ENCODE measurements around the gene HSD17B2.
A peak's percentile ranks its signal among the peaks of the same experiment; 100 is the strongest.

Gene HSD17B2

DNA sequence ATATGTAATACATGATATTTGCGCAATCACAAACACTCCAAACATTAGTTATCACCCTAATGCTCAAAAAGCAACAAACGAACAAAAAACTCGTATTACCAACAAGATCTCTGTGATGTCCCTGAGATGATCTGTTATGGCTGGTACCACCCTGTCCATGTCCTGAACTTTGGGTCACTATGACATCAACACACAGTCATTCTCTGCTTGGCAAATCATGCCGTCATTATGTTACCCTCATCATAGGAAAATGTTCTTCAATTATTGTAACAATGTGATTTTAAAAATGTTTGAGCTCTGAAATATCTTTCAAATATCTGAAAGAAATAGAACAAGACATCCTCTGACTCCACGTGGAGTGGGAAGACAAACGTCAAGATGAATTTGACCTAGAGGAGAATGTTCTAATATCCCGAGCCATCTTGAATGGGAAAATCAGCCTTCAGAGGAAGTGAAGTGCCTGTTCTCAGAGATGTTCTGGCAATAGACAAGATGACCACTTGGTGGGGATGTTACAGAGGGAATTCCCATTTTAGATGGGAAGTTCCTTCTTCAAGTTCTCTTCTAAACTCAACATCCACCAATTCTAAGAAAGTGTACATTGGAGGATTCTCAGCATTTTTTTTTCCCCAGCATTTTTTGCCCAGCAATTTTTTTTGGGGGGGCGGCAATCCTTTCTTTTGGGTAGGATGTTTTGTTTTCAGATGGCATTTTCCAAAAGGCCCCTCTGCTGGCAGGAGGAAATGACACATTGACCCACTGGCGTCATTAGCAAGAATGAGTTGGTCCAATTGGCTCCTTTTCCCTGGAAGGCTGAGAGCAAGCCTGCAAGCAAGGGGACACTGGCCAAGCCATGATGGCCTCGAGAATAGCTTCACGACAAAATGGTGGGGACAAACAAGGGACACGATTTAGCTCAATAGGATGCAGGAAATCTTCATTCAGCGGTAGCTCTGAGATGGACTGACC is 3.7 kb upstream of the HSD17B2 start:
- no peak overlapping the region for H3K4me3 ChIP-seq (ENCODE audit: low read depth, low read length)
- TF ChIP-seq, protein P1, sequence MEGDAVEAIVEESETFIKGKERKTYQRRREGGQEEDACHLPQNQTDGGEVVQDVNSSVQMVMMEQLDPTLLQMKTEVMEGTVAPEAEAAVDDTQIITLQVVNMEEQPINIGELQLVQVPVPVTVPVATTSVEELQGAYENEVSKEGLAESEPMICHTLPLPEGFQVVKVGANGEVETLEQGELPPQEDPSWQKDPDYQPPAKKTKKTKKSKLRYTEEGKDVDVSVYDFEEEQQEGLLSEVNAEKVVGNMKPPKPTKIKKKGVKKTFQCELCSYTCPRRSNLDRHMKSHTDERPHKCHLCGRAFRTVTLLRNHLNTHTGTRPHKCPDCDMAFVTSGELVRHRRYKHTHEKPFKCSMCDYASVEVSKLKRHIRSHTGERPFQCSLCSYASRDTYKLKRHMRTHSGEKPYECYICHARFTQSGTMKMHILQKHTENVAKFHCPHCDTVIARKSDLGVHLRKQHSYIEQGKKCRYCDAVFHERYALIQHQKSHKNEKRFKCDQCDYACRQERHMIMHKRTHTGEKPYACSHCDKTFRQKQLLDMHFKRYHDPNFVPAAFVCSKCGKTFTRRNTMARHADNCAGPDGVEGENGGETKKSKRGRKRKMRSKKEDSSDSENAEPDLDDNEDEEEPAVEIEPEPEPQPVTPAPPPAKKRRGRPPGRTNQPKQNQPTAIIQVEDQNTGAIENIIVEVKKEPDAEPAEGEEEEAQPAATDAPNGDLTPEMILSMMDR (IDR thresholded peaks at IDR 0.05; ENCODE audit: low read depth, low read length), result peak; percentile 63

DNA sequence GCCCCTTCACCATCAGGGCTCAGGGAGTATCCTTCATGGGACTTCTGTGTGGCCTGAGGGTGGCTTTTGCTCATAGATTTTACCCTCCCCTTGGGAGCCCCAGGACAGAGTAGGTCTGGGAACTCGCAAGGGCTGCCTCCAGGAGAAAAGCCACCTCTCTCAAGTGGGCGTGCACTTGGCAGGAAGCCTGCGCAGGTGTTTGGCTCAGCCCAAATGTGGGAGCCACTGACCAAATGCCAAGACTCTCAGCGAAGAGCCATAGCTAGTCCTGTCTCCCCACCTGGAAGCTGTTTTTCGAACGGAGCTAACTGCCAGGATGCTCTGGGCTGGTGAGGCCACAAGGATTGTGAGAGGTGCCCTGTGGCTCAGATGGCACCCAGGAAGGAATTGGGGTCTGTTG is 2.0 kb upstream of the HSD17B2 start:
- no peak overlapping the region for H3K4me3 ChIP-seq (ENCODE audit: low read depth, low read length)

DNA sequence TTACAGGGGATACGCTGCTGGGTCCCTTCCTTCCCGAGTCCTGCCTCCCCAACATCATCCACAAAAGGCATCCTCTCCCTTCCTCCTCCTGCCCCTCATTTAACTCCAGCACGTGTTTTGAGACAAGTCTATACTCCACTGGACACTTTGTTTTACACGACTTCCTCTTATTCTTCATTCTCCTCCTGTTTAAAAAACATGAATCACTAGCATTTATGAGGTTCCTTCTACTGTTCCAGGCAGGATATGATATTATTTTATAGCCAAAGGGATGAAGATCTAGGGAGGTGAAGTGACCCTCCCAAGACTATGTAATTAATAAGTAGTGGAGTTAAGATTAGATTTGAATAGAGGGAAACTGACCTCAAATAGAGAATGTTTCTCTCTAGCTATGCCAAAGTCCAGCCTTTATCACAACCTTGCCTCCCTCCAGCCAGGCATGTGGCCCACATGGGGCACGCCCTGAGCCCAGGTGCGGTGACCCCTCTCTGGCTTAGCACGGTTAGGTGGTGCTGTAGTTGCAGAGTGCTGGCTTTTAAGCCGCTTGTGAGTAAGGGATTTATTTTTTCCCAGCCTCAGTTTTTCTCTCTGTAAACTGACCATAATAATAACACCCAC is 1.3 kb upstream of the HSD17B2 start:
- TF ChIP-seq, protein P1 (IDR thresholded peaks at IDR 0.05; ENCODE audit: low read depth, low read length), result no peak

More for the DNA sequence above, 2.0 kb upstream of the HSD17B2 start:
- TF ChIP-seq, protein P1 (IDR thresholded peaks at IDR 0.05; ENCODE audit: low read depth, low read length), result no peak

DNA sequence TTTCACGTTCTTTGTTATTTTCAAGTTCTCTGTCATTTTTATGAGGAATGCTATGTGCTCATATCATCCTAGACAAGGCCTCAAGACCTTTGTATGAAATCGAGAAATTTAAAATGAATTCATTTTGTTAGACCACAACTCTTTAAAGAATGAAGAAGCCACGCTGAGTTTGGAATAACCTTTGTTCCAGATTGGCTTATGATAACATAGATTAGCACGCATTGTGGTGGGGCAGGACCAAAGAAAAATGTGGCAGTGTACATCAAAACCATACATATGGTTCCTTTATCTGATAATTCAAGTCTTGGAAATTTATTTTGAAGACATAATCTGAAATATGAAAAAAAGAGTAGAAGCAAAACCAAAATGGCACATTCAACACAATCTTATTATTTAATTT is 2.2 kb downstream of the HSD17B2 start:
- TF ChIP-seq, protein P1 (IDR thresholded peaks at IDR 0.05; ENCODE audit: low read depth, low read length), result no peak
- H3K4me3 ChIP-seq (ENCODE audit: low read depth, low read length), result peak overlapping the region; percentile 60

More for the DNA sequence above, 1.3 kb upstream of the HSD17B2 start:
- H3K4me3 ChIP-seq (ENCODE audit: low read depth, low read length), result no peak overlapping the region

DNA sequence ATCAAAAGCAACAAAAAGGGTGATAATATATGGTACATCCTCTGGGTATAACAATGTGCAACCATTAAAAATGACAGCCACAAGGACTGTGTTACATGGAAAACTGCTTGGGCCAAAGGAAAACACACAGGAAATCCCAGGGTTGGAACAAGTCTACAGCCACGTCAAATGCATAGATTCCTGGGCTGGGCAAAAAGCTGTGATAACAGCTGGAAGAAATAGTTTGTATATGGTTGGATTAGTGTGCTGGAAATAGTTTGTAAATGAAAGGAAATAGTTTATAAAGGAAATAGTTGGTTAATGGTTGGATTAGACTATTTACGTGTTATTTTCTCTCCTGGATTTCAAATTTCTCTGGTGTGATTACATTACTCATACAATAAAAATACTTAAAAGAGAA is 2.6 kb downstream of the HSD17B2 start:
- TF ChIP-seq, protein P1 (IDR thresholded peaks at IDR 0.05; ENCODE audit: low read depth, low read length), result no peak
- no peak overlapping the region for H3K4me3 ChIP-seq (ENCODE audit: low read depth, low read length)

DNA sequence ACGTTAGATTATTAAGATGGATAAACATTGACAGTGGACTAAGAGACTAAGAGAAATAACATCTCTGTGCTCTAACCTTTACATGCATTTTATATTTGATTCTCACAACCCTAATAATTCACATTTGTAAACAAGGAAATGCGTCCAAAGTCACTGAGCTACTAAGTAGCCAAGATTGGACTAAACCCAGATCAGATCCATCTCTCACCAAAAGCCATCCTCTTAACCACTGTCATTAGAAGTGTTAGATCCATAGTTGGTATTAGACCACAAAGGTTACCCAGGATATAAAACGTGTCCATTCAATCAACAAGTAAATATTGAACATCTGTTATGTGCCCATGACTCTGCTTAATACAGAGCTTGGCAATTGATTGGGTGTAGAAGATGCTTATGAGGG is 5.2 kb downstream of the HSD17B2 start:
- no peak overlapping the region for H3K4me3 ChIP-seq (ENCODE audit: low read depth, low read length)
- TF ChIP-seq, protein P1 (IDR thresholded peaks at IDR 0.05; ENCODE audit: low read depth, low read length), result no peak

DNA sequence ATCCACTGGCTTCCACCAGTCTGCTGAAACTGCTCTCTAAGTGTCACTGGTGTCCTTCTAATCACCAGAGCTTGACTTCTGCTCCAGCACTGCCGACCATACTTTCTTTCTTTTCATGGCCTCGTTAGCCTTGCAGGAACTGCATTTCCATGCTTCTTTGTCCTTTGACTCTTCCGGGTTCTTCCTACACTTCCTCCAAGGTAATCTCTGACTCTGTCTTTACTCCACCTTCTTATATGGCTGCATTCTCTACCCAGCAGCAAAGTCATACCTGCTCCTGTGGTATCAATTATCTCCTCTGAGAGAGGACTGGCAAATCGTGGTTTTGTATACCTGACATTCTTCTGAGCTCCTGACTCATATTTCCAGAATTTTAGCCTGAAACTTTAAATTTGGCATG is 6.5 kb downstream of the HSD17B2 start:
- TF ChIP-seq, protein P1 (IDR thresholded peaks at IDR 0.05; ENCODE audit: low read depth, low read length), result no peak

More for the DNA sequence above, 6.5 kb downstream of the HSD17B2 start:
- H3K4me3 ChIP-seq (ENCODE audit: low read depth, low read length), result no peak overlapping the region
